BE2C (cell line): ENCODE data around the gene SCPEP1.

ENCODE experiments used
- DNase-seq: peaks from one replicate; pipeline ENCODE4 v3.0.0-alpha.2; 2020
- H3K27me3 ChIP-seq: fragments of 250-450 bp; sonication (Bioruptor Pico); 2 replicates; pipeline ENCODE4 v1.5.1; 2020; ENCODE audit warnings: mild to moderate bottlenecking
- H3K36me3 ChIP-seq: fragments of 250-450 bp; sonication (Bioruptor Pico); 2 replicates; pipeline ENCODE4 v1.5.1; 2020; ENCODE audit warnings: mild to moderate bottlenecking
- H3K4me1 ChIP-seq: fragments of 250-450 bp; sonication (Bioruptor Pico); 2 replicates; pipeline ENCODE4 v1.5.1; 2020
- H3K4me3 ChIP-seq: 2 replicates; pipeline ENCODE4 v1.5.1; 2011; ENCODE audit warnings: low read depth, low read length
- H3K9me3 ChIP-seq: fragments of 250-450 bp; sonication (Bioruptor Pico); 2 replicates; pipeline ENCODE4 v1.5.1; 2020
- CTCF ChIP-seq: IDR thresholded peaks from 2 replicates; pipeline ENCODE4 v1.5.1; 2012; ENCODE audit warnings: mild to moderate bottlenecking, low read depth, low read length

Gene SCPEP1

GRCh38 chr17:57002904-57003303 lies 25.0 kb downstream of the SCPEP1 start:
- TF ChIP-seq CTCF: no peak
- Histone ChIP-seq H3K4me3 (no peak overlapping the region), H3K27me3 (no peaks in the 10 kb centered on the region), H3K9me3 (no peaks in the 10 kb centered on the region), H3K36me3 (peaks cover 8% of the 10 kb centered on the region; the same call in 1 of the 2 replicates), H3K4me1 (no peaks in the 10 kb centered on the region)
- DNase-seq: no peak

- peak; percentile 31; the same call in 1 of the 2 replicates for TF ChIP-seq CTCF
- Histone ChIP-seq H3K4me3 (no peak overlapping the region), H3K9me3 (no peaks in the 10 kb centered on the region), H3K27me3 (no peaks in the 10 kb centered on the region), H3K36me3 (peaks cover 8% of the 10 kb centered on the region; the same call in 1 of the 2 replicates), H3K4me1 (no peaks in the 10 kb centered on the region)
- DNase-seq: no peak
Observed at GRCh38 chr17:57004944-57005579, 27.1 kb downstream of the SCPEP1 start.

- no peaks in the 10 kb centered on the region for H3K4me1 ChIP-seq
- peaks cover 8% of the 10 kb centered on the region; the same call in 1 of the 2 replicates for H3K36me3 ChIP-seq
- no peak for TF ChIP-seq CTCF
- no peaks in the 10 kb centered on the region for H3K9me3 ChIP-seq
- no peak overlapping the region for H3K4me3 ChIP-seq
- no peak for DNase-seq
- H3K27me3 ChIP-seq: no peaks in the 10 kb centered on the region
Observed at GRCh38 chr17:57006040-57006439, 28.1 kb downstream of the SCPEP1 start.

- no peak for DNase-seq
- Histone ChIP-seq H3K4me3 (no peak overlapping the region), H3K36me3 (no peaks in the 10 kb centered on the region; the same call in 1 of the 2 replicates), H3K27me3 (no peaks in the 10 kb centered on the region), H3K9me3 (no peaks in the 10 kb centered on the region), H3K4me1 (no peaks in the 10 kb centered on the region)
- TF ChIP-seq CTCF: no peak
Observed at GRCh38 chr17:57008958-57009357, 31.0 kb downstream of the SCPEP1 start.

GRCh38 chr17:57009737-57010445 lies 32.0 kb downstream of the SCPEP1 start:
- Histone ChIP-seq H3K36me3 (no peaks in the 10 kb centered on the region; the same call in 1 of the 2 replicates), H3K27me3 (no peaks in the 10 kb centered on the region), H3K4me3 (peak overlapping the region; percentile 49), H3K9me3 (no peaks in the 10 kb centered on the region), H3K4me1 (no peaks in the 10 kb centered on the region)
- DNase-seq: peak; percentile 65
- TF ChIP-seq CTCF: peak; percentile 88

GRCh38 chr17:57010487-57010886 lies 32.6 kb downstream of the SCPEP1 start:
- no peaks in the 10 kb centered on the region for H3K27me3 ChIP-seq
- H3K4me3 ChIP-seq: peak overlapping the region; percentile 49
- no peak for TF ChIP-seq CTCF
- no peaks in the 10 kb centered on the region for H3K4me1 ChIP-seq
- no peaks in the 10 kb centered on the region; the same call in 1 of the 2 replicates for H3K36me3 ChIP-seq
- no peaks in the 10 kb centered on the region for H3K9me3 ChIP-seq
- DNase-seq: no peak
